WI38 (cell line): ENCODE measurements around the gene SAE1.

ENCODE experiments used
- H3K4me3 ChIP-seq: 2 replicates; pipeline ENCODE4 v1.5.1; 2011; ENCODE audit warnings: low read depth, mild to moderate bottlenecking, control low read depth, low read length
- TF ChIP-seq, protein P1 (sequence below): IDR thresholded peaks from 2 replicates; pipeline ENCODE4 v1.5.1; 2012; ENCODE audit warnings: low read depth, mild to moderate bottlenecking, control low read depth, low read length

The SAE1 gene

DNA sequence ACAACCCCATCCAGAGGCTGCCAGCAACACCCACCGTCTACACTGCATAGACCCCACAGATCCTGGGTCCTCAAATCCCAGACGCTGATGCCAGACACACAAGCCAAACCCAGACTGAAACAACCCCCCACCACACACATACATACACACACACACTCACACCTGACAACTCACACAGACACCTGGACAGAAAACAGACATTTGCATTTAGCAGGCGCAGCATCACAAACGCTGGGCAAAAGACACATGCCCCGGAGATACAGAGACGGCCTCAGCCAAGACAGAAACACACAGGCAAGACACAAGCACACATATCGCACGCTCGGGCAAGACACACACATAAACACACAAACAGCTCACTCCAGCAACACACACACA is 99.0 kb downstream of the SAE1 start:
- TF ChIP-seq, protein P1, sequence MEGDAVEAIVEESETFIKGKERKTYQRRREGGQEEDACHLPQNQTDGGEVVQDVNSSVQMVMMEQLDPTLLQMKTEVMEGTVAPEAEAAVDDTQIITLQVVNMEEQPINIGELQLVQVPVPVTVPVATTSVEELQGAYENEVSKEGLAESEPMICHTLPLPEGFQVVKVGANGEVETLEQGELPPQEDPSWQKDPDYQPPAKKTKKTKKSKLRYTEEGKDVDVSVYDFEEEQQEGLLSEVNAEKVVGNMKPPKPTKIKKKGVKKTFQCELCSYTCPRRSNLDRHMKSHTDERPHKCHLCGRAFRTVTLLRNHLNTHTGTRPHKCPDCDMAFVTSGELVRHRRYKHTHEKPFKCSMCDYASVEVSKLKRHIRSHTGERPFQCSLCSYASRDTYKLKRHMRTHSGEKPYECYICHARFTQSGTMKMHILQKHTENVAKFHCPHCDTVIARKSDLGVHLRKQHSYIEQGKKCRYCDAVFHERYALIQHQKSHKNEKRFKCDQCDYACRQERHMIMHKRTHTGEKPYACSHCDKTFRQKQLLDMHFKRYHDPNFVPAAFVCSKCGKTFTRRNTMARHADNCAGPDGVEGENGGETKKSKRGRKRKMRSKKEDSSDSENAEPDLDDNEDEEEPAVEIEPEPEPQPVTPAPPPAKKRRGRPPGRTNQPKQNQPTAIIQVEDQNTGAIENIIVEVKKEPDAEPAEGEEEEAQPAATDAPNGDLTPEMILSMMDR, result no peak

DNA sequence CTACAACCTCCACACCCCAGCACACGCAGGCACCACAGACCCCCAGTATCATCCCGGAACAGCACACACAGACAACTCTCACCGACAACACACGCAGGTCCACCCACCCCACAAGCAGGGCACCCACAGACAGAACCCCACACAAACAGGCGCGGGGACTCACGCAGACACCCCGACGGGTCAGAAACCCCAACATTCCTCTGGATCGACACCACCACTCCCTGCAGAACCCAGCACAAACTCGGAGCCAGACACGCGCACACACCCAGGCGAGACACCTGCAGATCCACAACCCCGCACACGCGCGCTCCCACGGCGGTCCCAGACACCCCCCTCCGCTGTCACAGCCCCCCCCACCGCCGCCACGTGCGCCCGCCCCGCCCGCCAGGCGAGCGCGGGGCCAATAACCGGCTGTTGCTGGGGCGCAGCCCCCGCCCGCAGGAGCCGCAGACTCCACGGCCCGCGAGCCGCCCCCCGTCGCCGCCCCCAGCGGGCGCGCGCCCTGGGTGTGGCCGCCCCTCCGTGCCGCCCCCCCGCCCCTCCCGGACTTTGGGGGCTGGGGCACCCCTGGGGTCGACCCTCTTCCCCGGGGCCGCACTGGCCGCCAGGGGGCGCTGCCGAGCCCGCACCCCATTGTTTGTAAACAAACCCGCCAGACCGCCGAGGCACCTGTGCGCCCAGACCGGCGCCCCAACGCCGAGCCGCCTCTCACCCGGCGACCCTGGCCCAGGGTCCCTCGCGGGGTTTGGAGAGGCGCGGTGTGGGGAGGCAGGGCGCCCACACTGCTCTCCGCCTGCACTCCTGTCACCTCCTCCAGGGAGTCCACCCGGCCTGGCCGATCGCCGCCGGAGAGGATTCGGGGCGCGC is 99.7 kb downstream of the SAE1 start:
- TF ChIP-seq, protein P1, result peak; percentile 40
- H3K4me3 ChIP-seq, result peak overlapping the region; percentile 89

More for the DNA sequence above, 99.0 kb downstream of the SAE1 start:
- peak overlapping the region; percentile 89 for H3K4me3 ChIP-seq

DNA sequence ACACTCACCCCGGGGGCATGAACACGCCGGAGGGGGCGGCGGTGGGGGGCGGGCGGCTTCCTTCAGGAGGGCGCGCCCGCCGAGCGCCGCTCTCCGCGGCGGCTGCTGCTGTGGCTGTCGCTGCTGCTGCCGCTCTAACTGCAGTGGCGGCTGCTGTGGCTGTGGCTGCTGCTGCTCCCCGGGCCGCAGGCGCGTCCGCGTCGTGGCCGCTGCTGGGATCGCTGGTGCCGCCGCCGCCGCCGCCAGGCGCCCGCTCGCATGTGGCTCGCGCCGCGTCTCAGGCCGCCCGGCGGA is 100.2 kb downstream of the SAE1 start, which contains the start of gene BBC3:
Gene BBC3, minus strand, starts transcription at position 279 of the 294 bp plus-strand sequence. CDS start 2,768 bp downstream, outside the sequence.
- TF ChIP-seq, protein P1, result no peak
- peak within 1 kb of the TSS; percentile 89 for H3K4me3 ChIP-seq

DNA sequence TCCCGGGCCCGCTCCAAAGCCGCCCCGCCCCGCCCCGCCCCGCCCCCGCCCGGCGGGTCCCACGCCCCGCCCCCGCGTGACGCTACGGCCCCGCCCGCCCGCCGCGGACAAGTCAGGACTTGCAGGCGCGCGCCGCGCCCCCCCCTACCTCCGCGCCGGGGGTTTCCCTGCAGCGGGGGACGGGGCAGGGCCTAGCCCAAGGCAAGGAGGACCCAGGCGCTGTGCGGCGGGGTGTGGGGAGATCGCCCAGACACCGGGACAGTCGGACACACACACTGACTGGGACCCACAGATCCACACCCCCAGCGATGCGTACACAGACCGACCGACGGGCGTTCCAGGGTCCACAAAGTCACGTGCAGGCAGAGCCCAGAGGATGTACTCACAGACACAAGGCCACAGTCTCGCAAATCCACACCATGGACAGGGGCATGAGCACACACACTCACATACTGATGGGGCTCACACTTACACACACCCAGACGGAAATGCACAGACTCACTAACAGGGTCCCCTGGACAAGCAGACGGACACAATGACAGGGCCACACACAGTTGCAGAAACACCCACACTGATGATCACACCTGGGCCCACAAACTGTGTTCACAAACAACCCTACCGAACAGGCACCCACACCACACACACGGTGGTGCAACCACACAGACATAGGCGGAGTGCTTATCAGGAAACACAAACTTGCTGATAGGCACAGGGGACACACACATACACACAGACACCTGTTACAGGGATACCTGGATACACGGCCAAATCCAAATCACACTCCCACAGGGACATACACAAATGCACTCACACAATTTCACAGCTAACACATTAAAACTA is 100.8 kb downstream of the SAE1 start:
- peak overlapping the region; percentile 66 for H3K4me3 ChIP-seq
- TF ChIP-seq, protein P1, result no peak

DNA sequence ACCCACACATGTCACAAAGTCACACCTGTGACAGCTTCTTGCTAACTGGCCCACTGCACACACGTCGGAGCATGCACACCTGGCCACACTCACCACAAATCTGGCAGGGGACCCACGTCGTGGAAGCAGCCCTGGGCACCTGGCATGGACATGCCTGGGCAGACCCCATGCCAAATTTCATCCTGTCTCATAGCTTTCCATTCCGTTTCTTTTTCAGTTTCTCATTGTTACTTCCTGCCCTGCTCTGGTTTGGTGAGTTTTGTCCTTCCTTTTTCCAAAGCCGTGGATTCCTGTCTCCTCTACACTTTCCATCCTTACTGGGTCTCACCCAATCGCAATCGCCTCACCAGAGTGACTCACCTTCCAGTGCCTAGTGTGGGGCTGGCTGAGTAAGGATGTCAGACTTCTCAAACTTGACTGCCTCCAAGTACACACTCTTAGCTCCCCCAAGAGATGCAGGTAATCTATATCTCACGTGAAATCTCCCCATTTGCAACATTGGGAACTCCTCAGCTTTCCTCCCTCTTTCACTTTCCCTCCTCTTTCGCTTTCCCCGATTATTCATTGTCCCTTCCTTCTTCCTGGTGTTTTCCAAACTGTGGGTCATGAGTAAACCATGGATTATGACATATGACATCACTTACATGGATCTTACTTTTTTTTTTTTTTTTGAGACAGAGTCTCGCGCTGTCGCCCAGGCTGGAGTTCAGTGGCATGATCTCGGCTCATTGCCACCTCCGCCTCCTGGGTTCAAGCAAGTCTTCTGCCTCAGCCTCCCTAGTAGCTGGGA is 102.0 kb downstream of the SAE1 start:
- peak overlapping the region; percentile 66 for H3K4me3 ChIP-seq
- TF ChIP-seq, protein P1, result no peak

DNA sequence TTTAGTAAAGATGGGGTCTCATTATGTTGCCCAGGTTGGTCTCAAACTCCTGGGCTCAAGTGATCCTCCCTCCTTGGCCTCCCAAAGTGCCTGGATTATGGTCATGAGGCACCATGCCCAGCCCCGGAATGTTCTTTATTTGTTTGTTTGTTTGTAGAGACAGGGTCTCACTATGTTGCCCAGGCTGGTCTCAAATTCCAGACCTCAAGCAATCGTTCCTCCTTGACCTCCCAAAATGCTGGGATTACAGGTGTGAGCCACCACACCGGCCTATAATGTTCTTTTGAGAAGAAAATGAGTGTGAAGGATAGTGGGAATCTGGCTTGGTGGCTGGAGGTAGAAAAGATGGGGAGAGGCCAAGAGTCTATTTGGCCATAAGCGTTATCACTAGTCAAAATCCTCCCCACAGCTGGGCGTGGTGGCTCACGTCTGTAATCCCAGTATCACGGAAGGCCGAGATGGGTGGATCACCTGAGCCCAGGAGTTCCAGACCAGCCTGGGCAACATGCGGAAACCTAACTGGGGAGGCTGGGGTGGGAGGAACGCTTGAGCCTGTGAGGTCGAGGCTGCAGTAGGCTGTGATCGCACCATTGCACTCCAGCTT is 105.5 kb downstream of the SAE1 start:
- H3K4me3 ChIP-seq, result no peak overlapping the region
- TF ChIP-seq, protein P1, result no peak
